ENCODE measurements around the gene NAALADL2. TPM values are rescaled to one million over a fixed set of nuclear protein-coding genes. Genes with fewer than 3 reads are reported as not detected.
"Not testable (repeated sequence)": the region's sequence is repeated elsewhere in the genome, so short reads cannot be mapped to it uniquely, and the experiment has no call there.

Gene NAALADL2
- total RNA-seq, 1 donor, result 13.4 TPM

DNA sequence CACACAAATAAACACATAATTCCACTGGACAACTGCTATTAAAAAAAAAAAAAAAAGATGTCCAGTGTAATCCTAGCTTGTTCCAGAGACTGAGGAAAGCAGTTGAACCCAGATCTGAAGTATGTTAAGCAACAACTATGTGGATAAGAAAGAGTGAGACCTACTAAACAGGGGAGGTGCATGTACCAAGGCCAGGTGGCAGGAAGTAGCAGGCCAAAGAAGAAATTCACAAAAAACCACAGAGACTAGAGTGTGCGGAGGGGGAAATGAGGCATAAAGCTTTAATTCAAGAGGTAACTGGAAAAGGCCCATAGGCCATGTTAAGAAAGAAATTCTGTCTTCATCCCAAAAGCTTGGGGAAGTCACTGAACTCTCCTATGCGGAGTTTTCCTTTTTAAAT, 490.0 kb downstream of the NAALADL2 start:
- no peak overlapping the region for H3K4me3 ChIP-seq (ENCODE audit: low read depth, low read length)
- DNase-seq (ENCODE audit: low read depth), result no peak
- TF ChIP-seq, protein P1, sequence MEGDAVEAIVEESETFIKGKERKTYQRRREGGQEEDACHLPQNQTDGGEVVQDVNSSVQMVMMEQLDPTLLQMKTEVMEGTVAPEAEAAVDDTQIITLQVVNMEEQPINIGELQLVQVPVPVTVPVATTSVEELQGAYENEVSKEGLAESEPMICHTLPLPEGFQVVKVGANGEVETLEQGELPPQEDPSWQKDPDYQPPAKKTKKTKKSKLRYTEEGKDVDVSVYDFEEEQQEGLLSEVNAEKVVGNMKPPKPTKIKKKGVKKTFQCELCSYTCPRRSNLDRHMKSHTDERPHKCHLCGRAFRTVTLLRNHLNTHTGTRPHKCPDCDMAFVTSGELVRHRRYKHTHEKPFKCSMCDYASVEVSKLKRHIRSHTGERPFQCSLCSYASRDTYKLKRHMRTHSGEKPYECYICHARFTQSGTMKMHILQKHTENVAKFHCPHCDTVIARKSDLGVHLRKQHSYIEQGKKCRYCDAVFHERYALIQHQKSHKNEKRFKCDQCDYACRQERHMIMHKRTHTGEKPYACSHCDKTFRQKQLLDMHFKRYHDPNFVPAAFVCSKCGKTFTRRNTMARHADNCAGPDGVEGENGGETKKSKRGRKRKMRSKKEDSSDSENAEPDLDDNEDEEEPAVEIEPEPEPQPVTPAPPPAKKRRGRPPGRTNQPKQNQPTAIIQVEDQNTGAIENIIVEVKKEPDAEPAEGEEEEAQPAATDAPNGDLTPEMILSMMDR (IDR thresholded peaks at IDR 0.05; ENCODE audit: insufficient read depth, low read depth, low read length), result no peak

- no peak overlapping the region for H3K4me3 ChIP-seq (ENCODE audit: low read depth, low read length)
- TF ChIP-seq, protein P1 (IDR thresholded peaks at IDR 0.05; ENCODE audit: insufficient read depth, low read depth, low read length), result no peak
- DNase-seq (ENCODE audit: low read depth), result no peak
Measured at GRCh38 chr3:175355801-175356335, 496.7 kb downstream of the NAALADL2 start.

DNA sequence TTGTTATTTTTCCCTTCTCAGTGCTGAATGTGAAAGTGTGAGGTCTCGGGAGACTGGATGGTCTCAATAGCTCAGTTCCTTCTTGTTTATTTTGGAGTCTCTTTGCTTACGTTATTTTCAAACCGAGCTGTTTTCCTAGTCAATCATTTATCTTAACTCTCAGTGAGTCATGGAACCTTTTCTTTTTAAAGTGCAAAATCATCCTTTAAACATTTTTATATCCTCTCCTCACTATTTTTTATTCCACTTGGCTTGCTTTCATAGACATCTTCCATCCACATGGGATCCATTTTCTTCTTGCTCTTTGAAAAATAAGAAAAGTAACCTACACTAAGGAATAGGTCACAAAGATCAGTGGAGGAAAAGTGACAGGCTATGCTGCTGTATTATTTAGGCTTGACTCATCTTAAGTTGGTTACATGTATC, 497.8 kb downstream of the NAALADL2 start:
- TF ChIP-seq, protein P1 (IDR thresholded peaks at IDR 0.05; ENCODE audit: insufficient read depth, low read depth, low read length), result no peak
- DNase-seq (ENCODE audit: low read depth), result peak; percentile 47
- H3K4me3 ChIP-seq (ENCODE audit: low read depth, low read length), result no peak overlapping the region

GRCh38 chr3:175357758-175358157, 498.6 kb downstream of the NAALADL2 start:
- DNase-seq (ENCODE audit: low read depth), result no peak
- TF ChIP-seq, protein P1 (IDR thresholded peaks at IDR 0.05; ENCODE audit: insufficient read depth, low read depth, low read length), result no peak
- no peak overlapping the region for H3K4me3 ChIP-seq (ENCODE audit: low read depth, low read length)

DNA sequence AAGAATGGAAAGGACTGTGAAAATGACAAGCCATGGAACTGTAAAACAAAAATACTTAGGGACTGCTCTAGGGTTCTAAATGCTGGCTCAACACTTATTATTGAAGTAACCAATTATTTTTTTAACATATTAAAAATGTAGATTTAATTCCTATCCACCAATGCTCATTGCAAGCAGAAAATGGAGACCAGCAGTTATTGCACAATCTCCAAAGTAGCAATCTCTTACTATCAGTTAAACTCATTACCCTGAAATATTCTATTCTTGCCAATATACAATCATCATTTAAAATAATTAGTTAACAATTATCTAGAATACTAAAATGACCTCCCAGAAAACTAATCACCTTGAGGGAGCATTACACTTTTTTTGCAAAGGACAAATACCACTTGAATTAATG, 499.8 kb downstream of the NAALADL2 start:
- no peak for DNase-seq (ENCODE audit: low read depth)
- H3K4me3 ChIP-seq (ENCODE audit: low read depth, low read length), result no peak overlapping the region
- TF ChIP-seq, protein P1 (IDR thresholded peaks at IDR 0.05; ENCODE audit: insufficient read depth, low read depth, low read length), result no peak

GRCh38 chr3:175370426-175370825, 511.3 kb downstream of the NAALADL2 start:
- peak; percentile 4 for DNase-seq (ENCODE audit: low read depth)
- H3K4me3 ChIP-seq (ENCODE audit: low read depth, low read length), result not testable (repeated sequence)

DNA sequence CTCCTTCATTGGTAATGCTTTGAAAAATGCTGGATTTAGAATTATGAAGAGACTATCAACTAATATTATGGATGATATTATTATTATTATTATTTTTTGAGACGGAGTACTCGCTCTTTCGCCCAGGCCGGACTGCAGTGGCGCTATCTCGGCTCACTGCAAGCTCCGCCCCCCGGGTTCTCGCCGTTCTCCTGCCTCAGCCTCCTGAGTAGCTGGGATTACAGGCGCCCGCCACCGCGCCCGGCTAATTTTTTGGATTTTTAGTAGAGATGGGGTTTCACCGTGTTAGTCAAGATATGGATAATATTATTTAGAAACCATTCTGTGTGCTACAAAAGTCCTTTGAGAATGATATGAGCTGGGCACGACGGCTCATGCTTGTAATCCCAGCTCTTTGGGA, 512.1 kb downstream of the NAALADL2 start:
- not testable (repeated sequence) for H3K4me3 ChIP-seq (ENCODE audit: low read depth, low read length)

GRCh38 chr3:175374705-175375104, 515.6 kb downstream of the NAALADL2 start:
- no peak for DNase-seq (ENCODE audit: low read depth)
- TF ChIP-seq, protein P1 (IDR thresholded peaks at IDR 0.05; ENCODE audit: insufficient read depth, low read depth, low read length), result no peak
- no peak overlapping the region for H3K4me3 ChIP-seq (ENCODE audit: low read depth, low read length)

More for the DNA sequence above, 512.1 kb downstream of the NAALADL2 start:
- not testable (repeated sequence) for DNase-seq (ENCODE audit: low read depth)

All from fibroblast of villous mesenchyme (primary cell).